ENCODE measurements around the gene CDK9. TPM values are rescaled to one million over a fixed set of nuclear protein-coding genes. Genes with fewer than 3 reads are reported as not detected.

CDK9 gene
- total RNA-seq, 1 donor = 51.5 TPM

- no peak for DNase-seq (ENCODE audit: low read depth)
- peak; percentile 19 for TF ChIP-seq CTCF (IDR thresholded peaks at IDR 0.05; ENCODE audit: insufficient read depth, low read length)
- no peak overlapping the region for H3K4me3 ChIP-seq (ENCODE audit: low read depth, low read length)
These were observed 39.7 kb downstream of the CDK9 start for GRCh38 chr9:127825319-127826051.

- no peak for TF ChIP-seq CTCF (IDR thresholded peaks at IDR 0.05; ENCODE audit: insufficient read depth, low read length)
- no peak overlapping the region for H3K4me3 ChIP-seq (ENCODE audit: low read depth, low read length)
- DNase-seq (ENCODE audit: low read depth) = no peak
These were observed 40.5 kb downstream of the CDK9 start for GRCh38 chr9:127826253-127826913.

- peak; percentile 69 for DNase-seq (ENCODE audit: low read depth)
- peak overlapping the region; percentile 13 for H3K4me3 ChIP-seq (ENCODE audit: low read depth, low read length)
- no peak for TF ChIP-seq CTCF (IDR thresholded peaks at IDR 0.05; ENCODE audit: insufficient read depth, low read length)
These were observed 42.6 kb downstream of the CDK9 start for GRCh38 chr9:127828262-127829031.

GRCh38 chr9:127829205-127829906 is 43.5 kb downstream of the CDK9 start:
- no peak for DNase-seq (ENCODE audit: low read depth)
- no peak overlapping the region for H3K4me3 ChIP-seq (ENCODE audit: low read depth, low read length)
- no peak for TF ChIP-seq CTCF (IDR thresholded peaks at IDR 0.05; ENCODE audit: insufficient read depth, low read length)

- H3K4me3 ChIP-seq (ENCODE audit: low read depth, low read length) = no peak overlapping the region
- DNase-seq (ENCODE audit: low read depth) = no peak
- no peak for TF ChIP-seq CTCF (IDR thresholded peaks at IDR 0.05; ENCODE audit: insufficient read depth, low read length)
These were observed 46.4 kb downstream of the CDK9 start for GRCh38 chr9:127832248-127832647.

- no peak for TF ChIP-seq CTCF (IDR thresholded peaks at IDR 0.05; ENCODE audit: insufficient read depth, low read length)
- peak; percentile 71 for DNase-seq (ENCODE audit: low read depth)
- H3K4me3 ChIP-seq (ENCODE audit: low read depth, low read length) = no peak overlapping the region
These were observed 47.7 kb downstream of the CDK9 start for GRCh38 chr9:127833555-127833954.

Measured in fibroblast of the aortic adventitia (primary cell).